NCI-H1092 treated with DMSO at 0.1 percent for 48 hours (cell line): ENCODE measurements around the gene GUCY2D.
"Not testable (repeated sequence)": the region's sequence is repeated elsewhere in the genome, so short reads cannot be mapped to it uniquely, and the experiment has no call there.

ENCODE experiments used
- DNase-seq: peaks from one replicate; lab custom pipeline; 2025; lab: John Stamatoyannopoulos, UW

Gene GUCY2D

GRCh38 chr17:8001976-8002720, at the start of gene GUCY2D:
Gene GUCY2D, plus strand, starts transcription at chr17:8002615. Its CDS starts 433 bp downstream, at chr17:8003048.
- DNase-seq = no peak

DNA sequence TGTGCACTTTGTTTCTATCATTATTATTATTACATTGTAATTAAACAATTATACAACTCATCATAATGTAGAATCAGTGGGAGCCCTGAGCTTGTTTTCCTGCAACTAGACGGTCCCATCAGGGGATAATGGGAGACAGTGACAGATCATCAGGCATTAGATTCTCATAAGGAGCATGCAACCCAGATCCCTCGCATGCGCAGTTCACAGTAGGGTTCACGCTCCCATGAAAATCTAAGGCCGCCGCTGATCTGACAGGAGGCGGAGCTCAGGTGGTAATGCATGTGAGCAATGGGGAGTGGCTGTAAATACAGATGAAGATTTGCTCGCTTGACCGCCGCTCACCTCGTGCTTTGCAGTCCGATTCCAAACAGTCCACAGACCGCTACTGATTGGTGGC, 49.1 kb upstream of the GUCY2D start:
- not testable (repeated sequence) for DNase-seq

GRCh38 chr17:7955414-7956227, 46.8 kb upstream of the GUCY2D start:
- DNase-seq = no peak

- DNase-seq = no peak
These were observed 46.0 kb upstream of the GUCY2D start for GRCh38 chr17:7956228-7956965.

DNA sequence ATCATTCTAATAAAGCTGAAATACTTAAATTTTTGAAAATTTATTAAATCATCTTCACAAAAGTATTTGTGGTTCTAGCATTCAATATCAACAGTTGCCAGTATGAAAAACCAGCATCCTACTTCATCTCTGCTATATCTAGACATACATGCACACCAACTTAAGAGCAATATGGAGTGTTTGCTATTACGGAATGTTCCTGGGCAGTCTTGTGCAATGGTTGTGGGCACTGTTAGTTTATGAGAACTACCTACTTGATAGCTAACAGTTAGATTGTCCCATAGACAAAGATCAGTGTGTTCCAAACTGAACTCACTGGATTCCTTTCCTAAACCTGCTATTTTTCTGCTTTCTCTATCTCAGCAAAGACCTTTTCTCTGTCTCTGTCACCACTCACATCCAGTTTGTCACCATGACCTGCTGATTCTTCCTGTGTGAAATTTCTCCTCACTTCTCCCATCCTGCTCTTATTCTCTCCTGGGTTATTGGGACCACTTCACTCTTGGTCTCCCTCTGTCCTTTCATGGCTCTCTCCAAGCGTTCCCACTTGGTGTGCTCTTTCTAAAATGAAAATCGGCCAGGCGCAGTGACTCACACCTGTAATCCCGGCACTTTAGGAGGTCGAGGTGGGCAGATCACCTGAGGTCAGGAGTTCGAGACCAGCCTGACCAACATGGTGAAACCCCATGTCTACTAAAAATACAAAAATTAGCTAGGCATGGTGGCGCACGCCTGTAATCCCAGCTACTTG, 42.7 kb upstream of the GUCY2D start:
- no peak for DNase-seq

- no peak for DNase-seq
These were observed 41.0 kb upstream of the GUCY2D start for GRCh38 chr17:7961421-7961820.

DNA sequence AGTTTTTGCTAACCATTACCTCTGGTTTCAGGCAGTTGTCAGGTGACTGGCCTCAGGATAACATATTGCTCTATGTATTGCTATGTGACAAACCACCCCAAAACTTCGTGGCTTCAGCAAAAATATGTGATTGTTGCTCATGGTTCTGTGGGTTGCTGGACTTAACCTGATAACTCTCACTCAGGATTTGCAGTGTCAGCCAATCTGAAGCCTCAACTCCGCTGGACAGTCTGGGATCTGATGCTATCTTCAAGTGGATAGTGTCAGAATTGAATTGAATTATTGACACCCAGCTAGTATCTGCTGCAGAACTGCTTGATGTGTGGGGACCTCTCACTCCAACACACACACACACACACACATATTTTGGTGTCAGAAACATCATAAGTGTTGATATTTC, 34.7 kb upstream of the GUCY2D start:
- no peak for DNase-seq

GRCh38 chr17:7969433-7969832, 33.0 kb upstream of the GUCY2D start:
- DNase-seq = no peak

GRCh38 chr17:7971651-7972050, 30.8 kb upstream of the GUCY2D start:
- no peak for DNase-seq

DNA sequence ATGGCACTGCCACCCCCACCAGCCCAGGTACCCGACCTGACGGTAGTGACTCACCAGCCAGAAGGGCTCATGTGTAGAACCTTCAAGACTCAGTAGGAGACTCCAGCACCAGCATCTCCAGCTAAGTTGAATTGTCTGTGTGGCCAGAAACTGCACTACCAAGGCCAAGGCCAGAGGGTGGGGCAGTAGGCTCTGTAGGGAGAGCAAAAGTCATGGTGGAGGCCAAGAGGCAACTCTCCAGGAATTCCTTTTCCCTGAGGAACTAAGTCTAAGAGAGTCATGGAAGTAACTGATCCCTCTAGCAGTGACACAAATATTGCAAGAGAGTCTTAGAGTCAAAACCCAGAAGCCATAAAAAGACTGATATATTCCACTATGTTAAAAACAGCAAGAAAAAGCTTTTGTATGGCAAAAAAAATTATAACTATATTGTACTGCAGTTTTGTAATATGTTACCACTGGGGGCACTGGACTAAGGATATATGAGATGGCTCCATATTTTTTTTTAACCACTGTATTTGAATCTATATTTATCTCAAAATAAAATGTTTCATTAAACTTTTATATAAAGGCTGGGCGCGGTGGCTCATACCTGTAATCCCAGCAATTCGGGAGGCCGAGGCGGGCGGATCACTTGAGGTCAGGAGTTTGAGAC, 30.2 kb upstream of the GUCY2D start:
- no peak for DNase-seq

GRCh38 chr17:7974638-7975131, 27.7 kb upstream of the GUCY2D start:
- no peak for DNase-seq

DNA sequence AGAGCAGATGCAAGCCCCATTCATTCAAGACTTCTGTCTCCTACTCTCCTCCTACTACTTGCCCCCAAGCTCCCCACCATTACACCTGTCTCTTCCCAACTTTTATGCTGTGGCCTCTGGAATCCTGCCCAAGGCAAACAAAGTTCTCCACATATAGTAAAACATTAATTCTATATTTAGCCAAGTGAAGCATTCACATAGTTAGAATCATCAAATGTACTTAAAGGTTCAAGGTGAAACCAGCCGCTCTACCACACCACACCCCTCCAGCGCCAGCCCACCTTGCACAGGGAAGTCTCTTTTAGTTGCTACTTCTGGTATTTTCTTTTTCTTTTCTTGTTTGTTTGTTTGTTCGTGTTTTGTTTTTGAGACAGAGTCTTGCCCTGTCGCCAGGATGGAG, 25.4 kb upstream of the GUCY2D start:
- no peak for DNase-seq

- DNase-seq = no peak
These were observed 24.6 kb upstream of the GUCY2D start for GRCh38 chr17:7977805-7978204.

DNA sequence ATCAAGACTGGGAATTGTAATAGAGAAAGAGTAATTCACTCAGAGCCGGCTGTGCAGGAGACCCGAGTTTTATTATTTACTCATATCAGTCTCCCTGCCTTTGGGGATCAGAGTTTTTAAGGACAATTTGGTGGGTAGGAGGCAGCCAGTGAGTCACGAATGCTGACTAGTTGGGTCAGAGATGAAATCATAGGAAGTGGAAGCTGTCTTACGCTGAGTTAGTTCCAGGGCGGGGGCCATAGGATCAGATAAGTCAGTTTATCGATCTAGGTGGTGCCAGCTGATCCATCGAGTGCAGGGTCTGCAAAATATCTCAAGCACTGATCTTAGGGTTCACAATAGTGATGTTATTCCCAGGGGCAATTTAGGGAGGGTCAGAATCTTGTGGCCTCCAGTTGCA, 20.2 kb upstream of the GUCY2D start:
- DNase-seq = no peak

- DNase-seq = no peak
These were observed 19.7 kb upstream of the GUCY2D start for GRCh38 chr17:7982666-7983065.

- DNase-seq = no peak
These were observed 17.5 kb upstream of the GUCY2D start for GRCh38 chr17:7984904-7985303.

- no peak for DNase-seq
These were observed 15.1 kb upstream of the GUCY2D start for GRCh38 chr17:7987112-7987893.

DNA sequence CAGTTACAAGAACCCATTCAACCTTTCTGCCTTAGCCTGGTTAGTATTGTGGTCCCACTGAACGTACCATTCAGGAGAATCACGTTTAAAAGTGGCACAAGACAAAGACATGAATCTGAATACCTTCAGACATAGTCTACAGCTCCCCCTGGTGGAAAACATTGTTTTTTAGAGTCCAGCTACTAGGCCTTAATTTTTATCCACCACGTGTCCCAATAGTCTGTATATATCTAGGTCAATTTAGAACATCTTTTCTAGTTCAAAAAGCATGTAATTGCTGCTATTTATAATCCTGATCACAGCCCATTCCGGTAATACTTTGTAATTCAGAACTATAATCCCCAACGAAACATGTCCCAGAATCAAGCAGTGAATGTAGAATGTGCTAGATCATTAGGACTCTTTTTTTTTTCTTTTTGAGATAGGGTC, 13.7 kb upstream of the GUCY2D start:
- peak; percentile 40 for DNase-seq

DNA sequence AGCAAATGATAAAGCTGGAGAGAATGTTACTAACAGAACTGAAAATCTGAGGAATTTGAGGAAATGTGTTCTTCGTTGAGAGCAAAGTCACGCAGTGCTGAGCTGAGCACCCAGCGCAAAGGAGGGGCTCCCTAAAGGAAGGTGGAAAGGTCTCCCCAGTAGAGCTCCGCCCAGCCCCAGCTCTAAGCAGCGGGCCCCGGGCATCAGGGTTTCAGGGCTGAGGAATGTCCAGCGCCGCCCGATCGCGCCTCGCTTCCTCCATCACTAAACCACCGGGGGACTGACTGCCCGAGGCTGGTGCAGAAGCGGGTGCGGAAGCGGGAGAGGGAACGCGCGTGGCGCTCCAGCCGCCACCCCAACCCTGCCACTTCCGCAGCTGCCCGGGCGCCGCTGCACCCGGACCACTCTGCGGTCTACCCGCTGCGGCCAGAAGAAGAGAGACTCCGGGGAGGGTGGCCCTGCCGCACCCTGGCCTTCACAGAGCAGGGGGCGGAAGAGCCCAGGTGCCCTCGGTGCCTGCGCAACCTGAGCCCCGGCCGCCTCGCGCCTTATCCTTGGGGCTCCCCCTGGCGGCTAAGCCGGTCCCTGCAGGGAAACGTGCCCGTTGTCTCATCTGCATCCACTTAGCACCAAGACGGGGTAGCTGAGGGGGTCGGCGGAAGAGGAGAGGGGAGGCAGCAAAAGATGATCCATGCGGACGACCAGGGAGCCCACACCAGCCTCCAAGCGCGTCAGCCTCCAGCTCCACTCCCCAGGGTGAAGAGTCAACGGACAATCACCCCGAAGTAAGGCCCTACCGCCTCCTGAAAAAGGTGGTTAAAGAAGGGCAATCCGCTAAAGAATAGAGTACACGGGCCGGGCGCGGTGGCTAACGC, 12.4 kb upstream of the GUCY2D start:
- DNase-seq = peak; percentile 52
